HG02798 (cell line): ENCODE measurements around the gene HAL.

ENCODE experiments used
- ATAC-seq: cut with Tn5 transposase; IDR thresholded peaks from one replicate; pipeline ENCODE4 v1.9.1; 2021; ENCODE audit warnings: mild to moderate bottlenecking; ENCODE audit not compliant: unreplicated experiment, poor library complexity

Gene HAL

GRCh38 chr12:96015672-96016071 lies 19.5 kb upstream of the HAL start:
- ATAC-seq = no peak

DNA sequence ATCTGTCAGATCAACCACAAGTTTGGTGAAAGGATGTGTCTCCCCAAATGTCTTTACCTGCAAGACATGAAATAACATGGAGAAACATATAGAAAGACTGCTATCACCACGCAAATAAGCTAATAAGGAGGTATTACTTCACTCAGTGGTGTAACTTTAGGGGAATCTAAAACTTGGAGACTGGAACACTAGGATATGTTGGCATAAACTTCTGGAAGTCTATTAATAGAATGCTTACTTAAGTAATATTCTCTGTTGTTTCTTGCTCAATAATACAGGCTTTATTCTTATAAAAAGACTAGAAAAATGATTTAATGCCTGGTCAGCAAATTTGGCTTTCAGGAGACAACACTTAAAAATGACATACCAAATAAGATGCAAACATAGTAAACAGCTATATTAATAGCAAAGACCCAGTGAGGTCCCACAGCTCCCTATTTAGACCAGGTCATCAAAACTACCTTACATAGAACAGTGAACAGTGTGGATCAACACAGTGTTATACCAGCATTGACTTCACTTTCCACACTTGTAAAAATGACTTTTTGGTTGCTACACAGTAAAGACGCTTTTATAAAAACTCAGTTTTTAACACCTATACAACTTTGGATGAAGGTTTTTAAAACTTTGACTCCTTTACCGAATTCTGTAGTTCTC lies 18.9 kb upstream of the HAL start:
- ATAC-seq = no peak

- ATAC-seq = no peak
Observed at GRCh38 chr12:96007729-96008128, 11.6 kb upstream of the HAL start.

- no peak for ATAC-seq
Observed at GRCh38 chr12:96006727-96007126, 10.6 kb upstream of the HAL start.

GRCh38 chr12:96000858-96001257 lies 4.7 kb upstream of the HAL start:
- no peak for ATAC-seq

GRCh38 chr12:95999484-95999883 lies 3.3 kb upstream of the HAL start:
- no peak for ATAC-seq

DNA sequence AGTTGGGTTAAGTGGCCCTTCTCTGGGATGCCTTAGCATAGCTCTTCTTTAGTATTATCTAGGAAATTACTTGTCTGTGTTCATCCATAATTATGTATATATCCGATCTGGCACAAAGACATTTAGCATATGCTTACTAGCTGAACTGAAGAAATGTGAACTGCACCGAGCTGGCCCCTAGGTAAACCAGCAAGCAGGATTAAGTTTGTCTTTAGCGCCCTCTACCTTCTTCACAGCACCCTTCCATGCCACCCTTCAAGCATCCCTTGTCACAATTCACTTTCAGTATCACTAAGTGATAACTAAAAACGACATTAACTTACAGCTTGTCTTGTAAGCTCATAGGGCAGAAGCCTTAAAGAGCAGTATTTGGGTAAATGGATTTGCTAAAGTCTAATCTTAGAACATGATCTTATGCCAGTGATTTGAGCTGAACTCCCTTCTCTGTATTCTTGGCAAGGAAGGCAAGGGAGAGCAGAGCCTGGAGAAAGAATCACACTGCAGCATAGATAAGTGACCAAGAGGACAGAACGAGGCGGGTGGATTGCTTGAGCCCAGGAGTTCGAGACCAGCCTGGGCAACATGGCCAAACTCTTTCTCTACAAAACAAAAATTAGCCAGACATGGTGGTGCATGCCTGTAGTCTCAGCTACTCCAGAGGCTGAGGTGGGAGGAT lies 2.6 kb upstream of the HAL start:
- ATAC-seq = peak; percentile 95

DNA sequence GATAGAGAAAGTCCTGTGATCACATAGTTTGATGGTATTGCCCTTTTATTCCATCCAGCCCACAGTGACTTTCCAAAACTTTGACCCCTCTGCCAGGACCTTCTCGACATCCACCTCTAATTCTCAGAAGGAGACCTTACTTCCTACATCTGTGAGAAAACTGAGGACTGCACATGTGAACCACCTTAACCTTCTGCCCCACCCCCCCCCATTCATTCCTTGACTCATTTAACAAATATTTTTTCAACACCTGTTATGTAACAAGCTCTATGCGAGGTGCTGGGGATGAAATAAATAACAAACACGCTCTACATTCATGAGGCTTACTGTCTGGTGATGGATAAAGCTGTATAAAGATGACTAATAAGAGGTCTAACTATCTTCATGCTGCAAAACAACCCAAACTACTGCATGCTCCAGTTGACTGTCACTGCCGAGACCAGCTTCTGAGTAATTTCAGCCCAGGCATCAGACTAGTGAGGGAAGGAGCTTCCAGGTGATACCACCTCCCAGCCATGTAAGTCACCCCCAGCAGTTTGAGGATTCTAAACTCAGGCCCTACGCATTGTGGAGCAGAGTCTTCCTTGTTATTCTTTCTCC lies 1.9 kb upstream of the HAL start:
- no peak for ATAC-seq

GRCh38 chr12:95997276-95997675 lies 1.1 kb upstream of the HAL start:
- ATAC-seq = no peak

- ATAC-seq = no peak
Observed at GRCh38 chr12:95995238-95996031, 709 bp downstream of the HAL start.

DNA sequence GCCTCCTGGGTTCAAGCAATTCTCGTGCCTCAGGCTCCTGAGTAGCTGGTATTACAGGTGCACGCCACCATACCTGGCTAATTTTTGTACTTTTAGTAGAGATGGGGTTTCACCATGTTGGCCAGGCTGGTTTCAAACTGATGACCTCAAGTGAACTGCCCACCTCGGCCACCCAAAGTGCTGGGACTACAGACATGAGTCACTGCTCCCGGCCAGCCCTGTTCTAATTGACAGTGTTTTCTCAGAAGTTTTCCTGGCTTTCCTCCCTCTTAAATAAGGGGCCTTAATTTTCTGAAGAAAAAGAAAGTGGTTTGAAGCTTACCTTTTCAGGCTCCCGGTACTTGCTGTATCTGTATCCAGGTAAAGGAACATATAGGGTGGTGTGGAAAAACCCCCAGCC lies 1.7 kb downstream of the HAL start:
- ATAC-seq = no peak

DNA sequence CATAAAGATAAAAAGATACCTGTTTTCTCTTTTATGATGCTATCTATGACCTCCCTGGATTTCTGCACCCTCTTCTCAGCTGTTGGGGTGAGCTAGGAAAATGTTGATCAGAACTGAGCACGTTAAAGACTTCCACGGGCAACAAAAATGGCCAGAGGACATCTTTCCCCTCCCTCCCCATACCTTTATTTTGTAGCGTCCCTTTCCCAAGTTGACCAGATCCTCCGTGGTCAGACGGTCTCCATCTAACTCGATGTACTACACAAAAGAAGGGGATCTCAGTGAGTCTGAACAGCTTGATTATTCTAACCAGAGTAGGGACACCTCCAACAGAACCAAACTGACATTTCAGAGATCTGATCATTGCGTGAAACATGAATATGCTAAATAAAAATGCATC lies 2.2 kb downstream of the HAL start:
- ATAC-seq = no peak

GRCh38 chr12:95990136-95990535 lies 6.0 kb downstream of the HAL start:
- ATAC-seq = no peak

DNA sequence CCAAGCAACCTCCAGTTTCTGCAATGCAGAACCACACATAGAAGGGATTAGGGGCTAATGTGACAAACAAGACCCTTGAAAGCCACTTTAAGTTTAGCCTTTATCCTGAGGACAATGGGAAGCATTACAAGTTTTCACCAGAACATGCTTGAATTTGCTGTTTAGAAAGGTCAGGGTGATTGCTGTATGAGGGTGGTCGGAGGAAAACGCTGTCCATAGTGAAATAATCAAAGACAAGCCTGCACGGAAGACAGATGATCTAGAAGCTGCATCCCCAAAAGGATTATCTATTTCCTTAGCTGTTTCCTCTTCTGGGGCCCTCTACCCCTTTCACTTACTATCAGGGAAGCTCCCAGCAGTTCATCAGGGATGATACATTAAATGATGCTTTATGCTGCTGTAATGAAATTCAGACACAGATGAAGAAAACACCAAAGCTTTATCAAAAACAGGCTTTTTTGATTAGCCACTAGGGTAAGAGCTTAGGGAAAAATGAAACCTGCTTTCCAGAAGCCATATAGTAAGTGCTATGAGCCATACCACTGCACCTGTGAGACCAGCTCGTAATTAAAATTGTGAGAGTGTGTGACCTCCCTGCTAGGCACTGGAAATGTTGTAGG lies 6.5 kb downstream of the HAL start:
- no peak for ATAC-seq

GRCh38 chr12:95988506-95989275 lies 7.5 kb downstream of the HAL start:
- ATAC-seq = no peak

GRCh38 chr12:95986635-95987570 lies 9.2 kb downstream of the HAL start:
- ATAC-seq = no peak

- no peak for ATAC-seq
Observed at GRCh38 chr12:95984682-95985081, 11.5 kb downstream of the HAL start.

DNA sequence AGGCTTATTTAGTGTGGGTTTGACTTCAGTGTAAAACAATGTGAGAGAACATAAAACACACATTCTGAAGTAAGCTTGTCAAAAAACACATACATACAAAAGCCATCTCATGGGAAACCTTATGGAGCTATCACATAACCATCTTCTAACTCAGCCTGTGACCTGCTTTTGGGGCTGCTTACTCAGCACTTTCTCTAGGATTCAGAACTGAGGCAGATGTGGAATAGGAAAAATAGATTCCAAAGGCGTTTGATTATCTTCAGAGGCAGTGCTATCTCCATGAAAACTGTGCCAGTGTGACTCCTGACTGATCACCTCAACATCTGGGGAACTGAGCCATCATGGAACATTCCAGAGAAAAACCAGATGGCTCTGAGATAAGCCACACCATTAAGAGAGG lies 13.5 kb downstream of the HAL start:
- ATAC-seq = no peak

DNA sequence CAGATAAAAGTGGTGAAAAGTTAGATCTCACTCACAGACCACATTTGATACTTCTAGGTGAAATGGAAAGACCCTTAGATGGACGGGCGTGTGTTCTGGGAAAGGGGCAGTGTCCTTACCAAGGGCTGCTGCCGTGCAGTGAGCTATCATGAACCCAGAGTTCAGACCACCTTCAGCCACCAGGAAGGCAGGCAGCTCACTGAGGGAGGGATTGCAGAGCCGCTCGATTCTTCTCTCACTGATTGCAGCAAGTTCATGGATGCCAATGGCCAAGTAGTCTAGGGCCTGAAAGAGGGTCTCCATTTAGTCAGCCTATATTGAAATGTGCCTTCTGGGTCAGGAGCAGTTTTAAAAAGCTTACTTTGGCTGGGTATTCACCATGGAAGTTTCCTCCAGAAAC lies 15.7 kb downstream of the HAL start:
- ATAC-seq = no peak
